DMS 273 (cell line): ENCODE data around the gene SORCS1.

ENCODE experiments used
- DNase-seq: peaks from one replicate; lab custom pipeline; 2025; ENCODE audit not compliant: unreplicated experiment; lab: John Stamatoyannopoulos, UW

Gene SORCS1

DNA sequence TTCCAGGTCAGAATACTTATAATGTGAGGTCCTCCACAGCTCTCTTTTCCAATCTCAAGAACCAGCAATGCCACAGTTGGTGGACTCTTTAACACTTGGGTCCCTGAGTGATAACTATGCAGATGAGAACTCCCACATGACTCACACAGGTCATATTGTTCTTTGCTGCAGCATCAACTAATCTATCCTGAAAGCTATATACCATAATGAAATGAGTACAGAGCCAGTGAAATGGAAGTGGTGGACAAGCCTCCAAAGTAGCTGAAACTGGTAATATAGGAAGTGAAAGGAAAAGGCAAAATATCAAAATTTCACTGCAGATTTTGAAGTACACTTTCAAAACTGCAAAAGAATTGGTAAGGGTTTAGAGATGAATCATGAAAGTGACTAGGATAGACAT is 45.6 kb downstream of the SORCS1 start:
- no peak for DNase-seq

DNA sequence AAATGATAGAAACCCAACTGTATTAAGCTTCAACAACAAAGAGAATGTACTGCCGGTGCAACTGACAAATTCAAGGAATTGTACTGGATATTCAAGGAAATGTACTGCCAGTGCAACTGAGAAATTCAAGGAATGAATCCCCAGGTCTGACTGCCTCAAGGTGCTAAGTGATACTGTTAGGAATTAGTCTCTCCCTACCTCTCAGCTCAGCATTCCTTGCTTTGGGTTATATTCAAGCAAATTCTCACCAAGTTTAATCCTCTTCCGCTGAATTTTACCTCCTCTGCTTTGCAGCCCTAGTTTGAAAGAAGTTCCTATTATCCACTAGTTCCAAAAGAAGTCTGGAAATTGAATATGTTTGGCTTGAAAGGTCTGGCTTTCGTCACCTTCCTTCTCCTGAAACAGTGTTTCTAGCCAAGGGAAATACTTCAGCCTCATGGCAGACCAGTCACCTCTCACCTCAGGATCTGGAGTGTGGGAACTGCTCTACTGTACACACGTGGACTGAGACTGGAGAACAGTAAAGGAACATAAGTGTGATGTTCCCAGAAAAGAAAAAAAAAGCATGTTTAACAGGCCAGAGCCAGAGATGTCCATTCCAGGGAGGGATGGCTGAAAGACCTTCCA is 60.4 kb downstream of the SORCS1 start:
- no peak for DNase-seq

- DNase-seq: no peak
These were observed 61.1 kb downstream of the SORCS1 start for GRCh38 chr10:107103174-107104025.

- no peak for DNase-seq
These were observed 66.2 kb downstream of the SORCS1 start for GRCh38 chr10:107098326-107098725.

DNA sequence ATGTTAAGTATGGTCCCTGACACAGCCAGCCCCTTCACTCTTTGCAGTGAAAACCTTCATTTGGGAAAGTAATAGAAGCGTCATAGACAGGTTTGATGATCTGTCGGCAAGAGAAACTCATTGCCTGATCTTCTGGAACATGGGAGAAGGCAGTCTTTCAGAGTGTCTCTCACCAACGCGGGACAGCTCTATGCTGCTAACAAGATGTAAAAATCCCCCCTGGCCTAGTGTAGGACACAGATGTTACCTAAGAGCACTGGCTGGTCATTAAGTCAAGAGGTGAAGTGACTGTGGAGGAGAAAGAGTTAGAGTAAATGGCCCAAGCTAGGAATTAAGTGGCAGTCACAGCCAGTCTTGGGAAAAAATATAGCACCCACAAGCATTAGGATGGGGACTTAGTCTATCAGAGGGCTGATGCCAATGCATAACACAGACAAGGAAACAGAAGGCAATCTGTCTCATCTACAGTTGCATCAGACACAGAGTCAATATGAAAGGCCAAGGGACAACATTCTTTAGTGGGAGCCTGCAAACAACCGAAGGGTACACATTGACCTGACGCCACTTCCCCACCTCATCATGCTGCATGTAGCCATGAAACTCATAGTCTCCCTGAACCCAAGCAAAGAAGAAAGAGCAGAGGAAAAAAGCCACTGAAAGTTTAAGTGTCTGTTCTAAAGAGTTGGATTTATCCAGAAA is 69.5 kb downstream of the SORCS1 start:
- DNase-seq: no peak

GRCh38 chr10:107092321-107092720 is 72.2 kb downstream of the SORCS1 start:
- no peak for DNase-seq

DNA sequence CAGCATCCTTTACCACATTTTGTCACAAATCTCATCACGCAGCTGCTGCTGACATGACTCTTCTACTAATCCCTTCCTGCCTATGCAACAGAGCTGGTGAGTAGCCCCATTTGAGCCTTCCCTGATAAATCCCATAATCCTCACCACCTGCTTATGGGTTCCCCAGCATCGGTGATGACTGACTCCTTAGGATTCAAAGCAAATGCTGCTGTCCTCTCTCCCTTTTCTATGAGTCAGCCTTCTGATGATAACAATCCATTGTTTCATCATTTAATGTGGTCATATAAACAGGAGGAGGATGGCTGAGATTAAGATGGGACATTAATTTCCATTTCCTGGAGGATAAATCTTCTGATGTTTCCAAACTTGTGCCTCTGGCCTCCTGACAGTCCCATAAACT is 73.4 kb downstream of the SORCS1 start:
- no peak for DNase-seq

- no peak for DNase-seq
These were observed 78.6 kb downstream of the SORCS1 start for GRCh38 chr10:107085665-107086525.

GRCh38 chr10:107083388-107084009 is 81.0 kb downstream of the SORCS1 start:
- no peak for DNase-seq

DNA sequence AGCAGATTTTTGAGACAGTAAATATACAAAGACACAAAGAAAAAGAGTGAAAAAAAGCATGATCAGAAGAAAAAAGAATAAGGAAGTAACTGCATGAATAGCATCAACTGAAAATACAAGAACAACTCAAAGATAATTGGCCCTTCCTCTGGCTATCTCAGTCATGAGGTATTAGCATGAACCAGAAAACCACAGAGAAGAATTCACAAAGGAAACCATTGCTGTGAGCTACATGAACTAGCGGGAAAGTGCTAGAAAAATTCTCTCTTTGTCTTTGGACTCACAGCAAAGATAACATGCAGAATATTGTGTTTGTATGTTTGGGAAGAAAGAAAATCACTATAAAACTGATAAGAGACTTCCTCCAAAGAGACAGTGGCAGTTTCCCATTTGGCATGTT is 82.9 kb downstream of the SORCS1 start:
- DNase-seq: no peak

DNA sequence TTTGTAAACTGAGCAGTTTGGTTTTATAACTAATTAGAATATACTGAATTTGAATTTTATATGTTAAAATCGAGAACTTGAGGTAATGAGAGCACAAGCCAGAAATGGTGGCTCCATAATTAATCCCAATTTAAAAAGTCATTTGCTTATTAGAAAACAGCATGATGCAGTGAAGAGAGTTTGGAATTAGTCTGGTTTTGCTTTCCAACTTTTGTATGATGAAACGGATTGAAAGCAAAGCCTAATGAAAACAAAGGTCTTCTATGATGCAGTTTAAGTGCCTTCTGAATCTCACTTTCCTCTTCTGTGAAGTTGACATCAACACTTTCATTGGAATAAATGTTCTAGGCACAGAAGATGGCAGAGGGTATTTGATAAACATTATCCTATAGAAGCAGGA is 89.4 kb downstream of the SORCS1 start:
- DNase-seq: no peak

- no peak for DNase-seq
These were observed 91.7 kb downstream of the SORCS1 start for GRCh38 chr10:107072786-107073185.

DNA sequence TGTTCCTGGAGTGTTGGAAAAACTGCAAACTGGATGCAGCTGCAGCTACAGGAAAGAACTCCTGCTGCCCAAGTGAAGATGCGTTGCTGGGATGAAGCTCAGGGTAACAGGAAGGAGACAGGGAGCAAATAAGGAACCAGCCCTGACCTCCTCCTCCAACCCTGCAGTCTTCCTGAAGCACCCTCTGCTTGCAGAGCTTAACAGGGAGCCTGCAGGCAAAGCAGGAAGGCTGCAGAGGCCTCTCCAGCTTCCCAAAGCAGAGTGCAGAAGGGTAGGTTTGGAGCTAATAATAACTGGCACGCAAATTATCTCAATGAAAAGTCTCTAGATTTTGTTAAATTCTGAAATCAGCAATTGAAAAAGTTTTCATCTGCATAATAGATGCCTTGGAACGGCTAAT is 92.5 kb downstream of the SORCS1 start:
- DNase-seq: no peak

DNA sequence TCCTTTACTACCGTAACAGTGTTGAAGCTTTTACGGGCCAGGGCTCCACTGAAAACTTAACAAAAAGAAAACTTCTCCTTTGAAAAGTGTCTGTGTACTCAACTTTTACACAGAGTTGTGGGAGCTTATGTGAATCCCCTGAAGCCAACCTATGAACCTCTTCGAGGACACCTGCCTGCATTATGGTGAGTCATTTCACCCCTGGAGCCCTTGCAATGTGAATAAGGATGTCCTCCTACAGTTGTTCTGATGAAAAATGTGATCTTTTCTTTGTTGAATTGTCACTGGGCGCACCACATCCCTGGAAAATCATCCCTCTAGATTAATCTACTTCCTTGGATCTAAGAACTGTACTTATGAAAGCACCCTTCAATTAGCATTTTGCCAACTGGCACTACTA is 93.2 kb downstream of the SORCS1 start:
- DNase-seq: no peak

- DNase-seq: no peak
These were observed 96.7 kb downstream of the SORCS1 start for GRCh38 chr10:107067843-107068242.

- DNase-seq: no peak
These were observed 100.4 kb downstream of the SORCS1 start for GRCh38 chr10:107064075-107064474.

- no peak for DNase-seq
These were observed 104.6 kb downstream of the SORCS1 start for GRCh38 chr10:107059872-107060271.

DNA sequence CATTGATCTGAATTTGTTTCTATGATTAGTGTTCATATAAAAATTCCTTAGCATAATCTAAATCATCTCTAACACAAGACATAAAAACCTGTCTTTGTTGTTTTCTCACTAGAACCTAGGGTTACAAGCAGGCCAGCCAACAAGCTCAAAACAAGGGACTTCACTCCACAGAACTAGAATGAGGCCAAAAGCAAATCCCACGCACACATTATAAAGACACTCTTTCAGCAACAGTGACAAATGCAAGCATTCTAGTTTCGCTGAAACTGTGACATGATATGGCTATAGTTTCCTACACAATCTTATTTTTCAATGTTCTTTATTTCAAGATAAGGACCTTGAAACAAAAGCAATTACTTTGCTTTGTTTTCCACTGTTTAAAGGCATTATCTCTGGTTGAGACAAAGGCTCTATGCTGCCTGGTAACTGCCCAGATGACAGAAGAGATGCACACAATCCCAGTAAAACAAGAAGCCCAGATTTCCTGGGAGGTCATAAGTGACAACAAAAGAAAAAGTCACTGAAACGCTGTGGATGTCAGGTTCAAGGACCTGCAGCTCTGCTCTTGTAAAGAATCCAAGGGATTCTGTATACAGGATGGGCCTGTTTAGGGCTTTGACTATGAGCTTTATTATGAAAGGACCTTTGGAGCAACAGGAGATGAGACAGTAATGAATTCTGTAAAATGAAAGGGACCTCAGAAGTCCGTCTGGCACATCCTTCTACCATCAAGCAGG is 105.3 kb downstream of the SORCS1 start:
- no peak for DNase-seq

DNA sequence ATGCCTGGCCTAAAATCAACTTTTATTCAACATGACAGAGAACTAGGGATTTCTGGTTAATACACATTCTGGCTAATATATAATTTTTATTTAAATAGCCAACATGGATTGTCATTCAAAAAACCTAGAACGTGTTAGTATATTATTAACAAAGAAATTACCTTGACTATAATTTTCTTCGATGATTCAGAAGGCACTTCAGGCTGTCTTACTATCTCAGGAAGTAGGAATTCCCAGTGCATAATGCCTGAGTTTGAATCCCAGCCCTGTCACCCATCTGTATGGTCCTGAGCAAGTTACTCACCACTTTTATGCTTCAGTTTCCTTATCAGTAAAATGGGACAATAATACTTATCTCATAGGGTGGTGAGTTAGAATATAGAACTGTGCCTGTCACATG is 106.2 kb downstream of the SORCS1 start:
- no peak for DNase-seq

DNA sequence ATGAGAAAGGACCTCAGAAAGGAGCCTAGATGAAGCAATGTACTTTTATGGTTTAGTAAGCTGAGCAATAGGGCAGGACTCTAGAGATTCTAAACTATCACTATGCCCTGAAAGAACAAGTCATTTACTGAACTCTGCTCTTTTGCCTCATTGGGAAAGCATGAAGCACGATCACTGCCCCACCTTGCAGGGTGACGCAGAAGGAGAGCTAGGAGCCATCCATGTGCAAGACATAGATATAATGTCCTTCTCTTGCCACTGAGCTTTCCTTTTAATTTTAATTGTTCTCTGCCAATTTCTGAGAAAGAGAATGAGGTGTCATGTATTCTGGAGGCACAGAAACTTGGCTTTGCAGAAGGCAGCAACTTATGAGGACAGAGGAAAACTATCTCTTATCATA is 108.3 kb downstream of the SORCS1 start:
- DNase-seq: no peak
